NCI-H1105 (cell line): Measurements from ENCODE around the gene TNS1.
"Not testable (repeated sequence)": the region's sequence is repeated elsewhere in the genome, so short reads cannot be mapped to it uniquely, and the experiment has no call there.

Source experiments
- DNase-seq: peaks from one replicate; lab custom pipeline; 2025; lab: John Stamatoyannopoulos, UW

The TNS1 gene

GRCh38 chr2:217797661-217798069 lies 205.1 kb downstream of the TNS1 start:
- DNase-seq, result peak; percentile 65

- no peak for DNase-seq
These were observed 205.6 kb downstream of the TNS1 start for GRCh38 chr2:217797165-217797564.

- no peak for DNase-seq
These were observed 206.9 kb downstream of the TNS1 start for GRCh38 chr2:217795706-217796465.

- no peak for DNase-seq
These were observed 207.7 kb downstream of the TNS1 start for GRCh38 chr2:217795067-217795466.

GRCh38 chr2:217794133-217794986 lies 208.4 kb downstream of the TNS1 start:
- DNase-seq, result no peak

- no peak for DNase-seq
These were observed 209.1 kb downstream of the TNS1 start for GRCh38 chr2:217793566-217794132.

- no peak for DNase-seq
These were observed 209.9 kb downstream of the TNS1 start for GRCh38 chr2:217792626-217793527.

- DNase-seq, result no peak
These were observed 211.2 kb downstream of the TNS1 start for GRCh38 chr2:217791551-217791950.

- no peak for DNase-seq
These were observed 212.0 kb downstream of the TNS1 start for GRCh38 chr2:217790681-217791392.

GRCh38 chr2:217790195-217790594 lies 212.6 kb downstream of the TNS1 start:
- DNase-seq, result no peak

- DNase-seq, result no peak
These were observed 213.0 kb downstream of the TNS1 start for GRCh38 chr2:217789736-217790181.

- peak; percentile 45 for DNase-seq
These were observed 213.6 kb downstream of the TNS1 start for GRCh38 chr2:217789003-217789735.

GRCh38 chr2:217788669-217789002 lies 214.2 kb downstream of the TNS1 start:
- no peak for DNase-seq

- DNase-seq, result no peak
These were observed 215.5 kb downstream of the TNS1 start for GRCh38 chr2:217787160-217787877.

- not testable (repeated sequence) for DNase-seq
These were observed 216.2 kb downstream of the TNS1 start for GRCh38 chr2:217786560-217786959.

GRCh38 chr2:217785544-217786045 lies 217.2 kb downstream of the TNS1 start:
- DNase-seq, result peak; percentile 25

GRCh38 chr2:217784996-217785543 lies 217.7 kb downstream of the TNS1 start:
- DNase-seq, result no peak

- no peak for DNase-seq
These were observed 219.6 kb downstream of the TNS1 start for GRCh38 chr2:217783243-217783642.

GRCh38 chr2:217777906-217778305 lies 224.9 kb downstream of the TNS1 start:
- DNase-seq, result no peak
